Loucy (cell line): ENCODE data around the gene PHF21B.

Experiments used
- H2AFZ ChIP-seq: fragments of 200-600 bp; sonication (generic); 2 replicates; pipeline ENCODE4 v1.6.0; 2016; ENCODE audit warnings: antibody characterized with exemption, mild to moderate bottlenecking, low read length, moderate library complexity
- H3F3A ChIP-seq: fragments of 200-600 bp; 2 replicates; pipeline ENCODE4 v1.6.0; 2016; ENCODE audit warnings: antibody characterized with exemption, low read depth, mild to moderate bottlenecking
- H3K27me3 ChIP-seq: fragments of 200-600 bp; sonication (generic); 2 replicates; pipeline ENCODE4 v1.6.1; 2014; ENCODE audit warnings: low read length, mild to moderate bottlenecking; ENCODE audit not compliant: insufficient read depth, poor library complexity, severe bottlenecking
- H3K36me3 ChIP-seq: fragments of 200-600 bp; sonication (generic); 2 replicates; pipeline ENCODE4 v1.6.1; 2016; ENCODE audit warnings: low read length; ENCODE audit not compliant: insufficient read depth
- H3K4me1 ChIP-seq: fragments of 200-600 bp; sonication (generic); 2 replicates; pipeline ENCODE4 v1.5.1; 2014; ENCODE audit warnings: low read length, mild to moderate bottlenecking; ENCODE audit not compliant: insufficient read depth, poor library complexity, severe bottlenecking
- H3K4me2 ChIP-seq: fragments of 200-600 bp; sonication (generic); 2 replicates; pipeline ENCODE4 v1.6.0; 2014; ENCODE audit warnings: antibody characterized with exemption, low read length, low read depth, mild to moderate bottlenecking; ENCODE audit not compliant: poor library complexity, severe bottlenecking
- H3K4me3 ChIP-seq: fragments of 200-600 bp; sonication (generic); 2 replicates; pipeline ENCODE4 v1.5.1; 2014; ENCODE audit warnings: low read length, mild to moderate bottlenecking, mixed read lengths; ENCODE audit not compliant: poor library complexity, severe bottlenecking
- H3K79me2 ChIP-seq: fragments of 200-600 bp; sonication (generic); 2 replicates; pipeline ENCODE4 v1.6.1; 2014; ENCODE audit warnings: low read length; ENCODE audit not compliant: insufficient read depth
- H3K9ac ChIP-seq: fragments of 200-600 bp; sonication (generic); 2 replicates; pipeline ENCODE4 v1.6.0; 2014; ENCODE audit warnings: mild to moderate bottlenecking, low read depth, low read length, moderate library complexity; ENCODE audit not compliant: poor library complexity, severe bottlenecking
- H3K9me2 ChIP-seq: fragments of 200-600 bp; sonication (generic); replicated peaks from 2 replicates; pipeline ENCODE4 v1.6.1; 2016; ENCODE audit warnings: low read depth, low read length, mixed read lengths
- H3K9me3 ChIP-seq: fragments of 200-600 bp; sonication (generic); 2 replicates; pipeline ENCODE4 v1.6.1; 2014; ENCODE audit warnings: mild to moderate bottlenecking, antibody characterized with exemption, low read length, low read depth; ENCODE audit not compliant: insufficient read depth
- H4K20me1 ChIP-seq: fragments of 200-600 bp; sonication (generic); 2 replicates; pipeline ENCODE4 v1.6.0; 2014; ENCODE audit warnings: antibody characterized with exemption, low read length, mild to moderate bottlenecking; ENCODE audit not compliant: insufficient read depth, poor library complexity, severe bottlenecking
- CTCF ChIP-seq: fragments of 200-600 bp; sonication (generic); conservative IDR thresholded peaks from 2 replicates; pipeline ENCODE4 v1.5.1; 2014; ENCODE audit warnings: mild to moderate bottlenecking, antibody characterized with exemption, low read length
- EZH2phosphoT487 ChIP-seq: fragments of 200-600 bp; IDR thresholded peaks from 2 replicates; pipeline ENCODE4 v1.6.1; 2018; ENCODE audit warnings: antibody characterized with exemption, mild to moderate bottlenecking, moderate library complexity, borderline replicate concordance

PHF21B gene

GRCh38 chr22:44846726-44847275, 163.0 kb downstream of the PHF21B start:
- H2AFZ ChIP-seq = no peak overlapping the region
- no peaks in the 10 kb centered on the region for H4K20me1 ChIP-seq
- no peak overlapping the region for H3K4me3 ChIP-seq
- H3K4me2 ChIP-seq = no peak overlapping the region
- H3K79me2 ChIP-seq = no peaks in the 10 kb centered on the region
- H3K36me3 ChIP-seq = no peaks in the 10 kb centered on the region
- H3K27me3 ChIP-seq = no peaks in the 10 kb centered on the region
- H3K9me3 ChIP-seq = no peaks in the 10 kb centered on the region
- no peak overlapping the region for H3K9ac ChIP-seq
- no peaks in the 10 kb centered on the region for H3F3A ChIP-seq
- TF ChIP-seq CTCF (no peak), EZH2phosphoT487 (no peak)
- H3K4me1 ChIP-seq = no peaks in the 10 kb centered on the region
- no peaks in the 10 kb centered on the region for H3K9me2 ChIP-seq

DNA sequence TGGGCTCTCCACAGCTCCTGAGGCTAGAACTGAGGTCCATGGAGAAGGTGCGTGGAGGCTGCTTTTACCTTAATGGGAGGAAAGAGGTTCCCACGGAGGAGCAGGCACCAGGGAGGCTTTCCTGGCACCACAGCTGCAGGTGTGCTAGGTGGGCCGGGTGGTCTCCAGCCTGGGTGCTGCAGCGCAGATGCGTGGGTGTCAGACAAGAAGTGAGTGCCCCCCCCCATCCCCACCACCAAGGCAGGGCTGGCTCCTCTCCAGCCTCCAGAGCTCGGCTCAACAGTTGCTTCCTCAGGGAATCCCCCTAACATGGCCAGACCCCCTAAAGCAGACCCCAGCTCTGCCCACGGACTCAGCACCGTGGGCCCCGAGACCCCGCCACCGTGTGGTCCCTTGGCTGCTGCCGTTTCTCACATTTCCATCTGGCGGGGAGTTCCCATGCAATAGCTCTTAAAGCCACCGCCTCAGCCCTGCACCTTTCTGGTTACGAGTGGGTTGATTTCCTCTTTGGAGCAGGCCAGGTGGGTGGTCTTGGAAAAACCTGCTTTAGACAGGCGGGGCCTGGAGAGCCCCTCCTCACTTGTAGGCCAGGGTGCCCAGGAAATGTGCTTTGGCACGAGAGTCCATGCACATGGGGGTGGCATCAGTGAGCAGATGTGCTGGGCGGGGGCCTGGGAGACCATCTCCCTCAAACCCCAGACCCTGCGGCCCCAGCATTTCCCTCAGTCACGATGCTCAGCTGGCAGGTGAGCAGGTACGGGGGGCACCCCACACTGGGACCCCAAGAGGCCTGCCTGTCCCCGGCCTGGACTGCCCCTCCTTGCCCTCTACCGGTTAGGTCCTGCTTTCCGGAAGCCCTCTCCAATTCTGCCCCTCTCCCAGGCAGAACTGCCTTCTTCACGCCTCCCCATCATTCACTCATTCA, 163.7 kb downstream of the PHF21B start:
- Histone ChIP-seq H3K4me2 (no peak overlapping the region), H3K4me3 (no peak overlapping the region), H3K9me3 (no peaks in the 10 kb centered on the region), H3K9ac (no peak overlapping the region), H3K4me1 (no peaks in the 10 kb centered on the region), H3K79me2 (no peaks in the 10 kb centered on the region), H3F3A (no peaks in the 10 kb centered on the region), H4K20me1 (no peaks in the 10 kb centered on the region), H3K9me2 (no peaks in the 10 kb centered on the region), H2AFZ (no peak overlapping the region), H3K36me3 (no peaks in the 10 kb centered on the region), H3K27me3 (no peaks in the 10 kb centered on the region)
- TF ChIP-seq CTCF (no peak), EZH2phosphoT487 (no peak)

- Histone ChIP-seq H3K9me3 (no peaks in the 10 kb centered on the region), H3K27me3 (no peaks in the 10 kb centered on the region), H3K36me3 (no peaks in the 10 kb centered on the region), H3K4me3 (no peak overlapping the region), H3K79me2 (no peaks in the 10 kb centered on the region), H3K9me2 (no peaks in the 10 kb centered on the region), H3K9ac (no peak overlapping the region), H3K4me1 (no peaks in the 10 kb centered on the region), H3F3A (no peaks in the 10 kb centered on the region), H4K20me1 (no peaks in the 10 kb centered on the region), H3K4me2 (no peak overlapping the region), H2AFZ (no peak overlapping the region)
- no peak for TF ChIP-seq EZH2phosphoT487
- TF ChIP-seq CTCF = no peak
Measured at GRCh38 chr22:44845191-44845590, 164.6 kb downstream of the PHF21B start.
